NCI-H1048 (cell line): Measurements from ENCODE around the gene RAB9B.

Experiments used
- DNase-seq: peaks from one replicate; lab custom pipeline; 2025; lab: John Stamatoyannopoulos, UW

The RAB9B gene

GRCh38 chrX:103811858-103812257 lies 20.2 kb downstream of the RAB9B start:
- no peak for DNase-seq

GRCh38 chrX:103806862-103807474 lies 25.1 kb downstream of the RAB9B start:
- no peak for DNase-seq

GRCh38 chrX:103805860-103806259 lies 26.2 kb downstream of the RAB9B start:
- no peak for DNase-seq

- DNase-seq, result no peak
Observed at GRCh38 chrX:103800318-103800717, 31.7 kb downstream of the RAB9B start.

DNA sequence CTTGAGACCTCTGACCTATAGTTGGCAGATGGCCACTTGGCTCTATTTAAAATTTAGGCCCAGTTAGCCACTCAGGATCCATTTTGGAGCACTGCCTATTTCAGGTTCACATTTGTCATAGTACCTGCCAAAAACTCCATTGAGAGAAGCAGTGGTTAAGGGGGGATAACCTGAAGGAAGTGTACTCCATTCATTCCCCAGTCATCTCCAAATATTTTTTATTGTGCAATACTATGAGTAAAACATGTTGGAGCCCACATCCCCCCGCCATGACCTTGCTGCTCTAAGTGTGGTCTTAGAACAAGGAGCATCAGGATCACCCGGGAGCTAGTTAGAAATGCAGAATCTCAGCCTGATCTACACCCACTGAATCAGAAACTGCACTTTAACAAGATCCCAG lies 34.4 kb downstream of the RAB9B start:
- no peak for DNase-seq

GRCh38 chrX:103794119-103794518 lies 37.9 kb downstream of the RAB9B start:
- no peak for DNase-seq

GRCh38 chrX:103793545-103793940 lies 38.5 kb downstream of the RAB9B start:
- DNase-seq, result no peak

DNA sequence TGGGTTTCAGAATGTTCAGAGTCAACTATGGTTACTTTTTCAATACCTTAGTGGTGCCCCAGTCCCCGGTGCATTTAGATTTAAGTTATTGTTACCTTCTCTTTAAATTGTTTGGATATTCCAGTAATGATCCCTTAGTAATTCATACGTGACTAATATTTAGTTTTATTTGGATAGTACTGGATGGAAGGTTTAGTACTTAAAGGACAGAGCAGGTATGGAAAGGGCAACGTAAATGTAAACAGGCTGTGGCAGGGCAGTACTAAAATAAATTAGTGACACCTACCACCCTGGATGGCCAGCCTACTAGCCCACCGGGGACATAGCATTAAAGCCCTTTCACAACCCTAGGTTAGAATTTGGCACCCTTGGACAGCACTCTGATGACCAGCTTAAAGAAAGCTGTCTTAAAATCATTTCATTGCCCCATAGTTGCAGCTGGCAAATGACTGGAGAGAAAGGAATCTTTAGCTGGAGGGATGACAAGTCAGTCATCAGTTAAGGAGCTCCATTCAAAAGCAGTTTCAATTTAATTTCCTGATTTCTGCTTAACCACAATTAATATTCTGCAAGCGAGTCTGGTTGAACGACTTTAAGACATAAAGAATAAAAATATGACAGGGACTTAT lies 39.0 kb downstream of the RAB9B start:
- no peak for DNase-seq

DNA sequence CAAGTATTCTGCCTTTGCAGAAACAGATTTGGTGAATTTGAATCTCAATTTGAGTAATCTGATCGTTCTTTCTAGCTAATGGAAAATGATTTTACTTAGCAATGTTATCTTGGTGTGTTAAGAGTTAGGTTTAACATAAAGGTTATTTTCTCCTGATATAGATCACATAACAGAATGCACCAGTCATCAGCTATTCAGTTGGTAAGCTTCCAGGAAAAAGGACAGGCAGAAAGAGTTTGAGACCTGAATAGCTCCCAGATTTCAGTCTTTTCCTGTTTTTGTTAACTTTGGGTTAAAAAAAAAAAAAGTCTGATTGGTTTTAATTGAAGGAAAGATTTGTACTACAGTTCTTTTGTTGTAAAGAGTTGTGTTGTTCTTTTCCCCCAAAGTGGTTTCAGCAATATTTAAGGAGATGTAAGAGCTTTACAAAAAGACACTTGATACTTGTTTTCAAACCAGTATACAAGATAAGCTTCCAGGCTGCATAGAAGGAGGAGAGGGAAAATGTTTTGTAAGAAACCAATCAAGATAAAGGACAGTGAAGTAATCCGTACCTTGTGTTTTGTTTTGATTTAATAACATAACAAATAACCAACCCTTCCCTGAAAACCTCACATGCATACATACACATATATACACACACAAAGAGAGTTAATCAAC lies 40.1 kb downstream of the RAB9B start:
- no peak for DNase-seq

GRCh38 chrX:103791228-103791627 lies 40.8 kb downstream of the RAB9B start:
- no peak for DNase-seq

DNA sequence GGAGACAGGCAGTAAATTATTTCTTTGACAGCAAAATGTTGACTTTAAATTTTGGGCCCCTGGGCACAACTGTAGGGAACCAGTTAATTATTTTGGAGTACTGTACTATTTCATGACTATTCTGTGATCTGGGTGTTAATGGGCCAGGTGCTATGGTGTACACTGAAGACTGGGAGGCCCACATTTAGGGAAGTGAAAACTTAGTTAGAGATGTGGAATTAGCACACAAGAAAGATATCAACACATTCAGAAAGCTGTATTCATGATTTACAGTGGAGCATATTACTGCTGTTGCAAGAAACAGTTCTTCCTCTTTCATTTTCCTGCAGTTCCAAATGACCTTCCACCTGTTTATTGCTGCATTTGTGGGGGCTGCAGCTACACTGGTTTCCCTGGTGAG lies 43.1 kb downstream of the RAB9B start:
- DNase-seq, result no peak

GRCh38 chrX:103783971-103784370 lies 48.1 kb downstream of the RAB9B start:
- no peak for DNase-seq

GRCh38 chrX:103783196-103783595 lies 48.9 kb downstream of the RAB9B start:
- DNase-seq, result no peak

GRCh38 chrX:103782640-103783039 lies 49.4 kb downstream of the RAB9B start:
- DNase-seq, result no peak

DNA sequence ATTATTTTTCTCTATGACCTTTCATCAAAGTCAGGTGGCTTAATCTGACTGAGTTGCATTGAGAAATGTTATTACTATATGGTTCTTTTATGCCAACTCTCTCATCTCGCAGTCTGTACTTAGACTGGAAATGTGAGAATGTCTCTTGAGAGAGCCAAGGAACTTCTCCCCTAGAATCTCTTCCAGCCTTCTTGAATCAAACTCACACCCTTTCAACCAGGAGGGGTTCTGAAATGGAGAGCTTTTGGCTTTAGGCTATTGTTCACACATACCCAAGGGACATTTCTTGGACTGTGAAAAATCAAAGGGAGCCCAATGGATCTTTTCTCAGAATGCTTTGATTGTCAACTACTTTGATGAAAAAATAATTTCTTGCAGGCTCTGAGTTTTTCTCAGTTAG lies 50.4 kb downstream of the RAB9B start:
- DNase-seq, result no peak

DNA sequence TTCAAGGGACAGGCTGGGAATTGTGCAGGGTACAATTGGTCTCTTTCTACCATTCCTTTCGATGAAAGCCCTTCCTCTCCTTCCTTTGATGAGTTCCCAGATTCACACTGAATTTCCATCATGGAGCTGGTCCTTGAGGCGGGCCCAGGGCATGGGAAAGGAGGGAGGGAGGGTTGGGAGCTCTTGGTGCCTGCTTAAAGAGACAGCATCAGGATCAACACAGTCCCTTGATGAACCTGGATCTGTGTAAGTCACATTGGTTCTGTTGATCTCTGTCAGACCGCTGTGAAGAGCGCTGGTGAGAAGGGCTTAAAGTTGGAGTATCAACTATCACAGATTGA lies 51.0 kb downstream of the RAB9B start:
- no peak for DNase-seq

DNA sequence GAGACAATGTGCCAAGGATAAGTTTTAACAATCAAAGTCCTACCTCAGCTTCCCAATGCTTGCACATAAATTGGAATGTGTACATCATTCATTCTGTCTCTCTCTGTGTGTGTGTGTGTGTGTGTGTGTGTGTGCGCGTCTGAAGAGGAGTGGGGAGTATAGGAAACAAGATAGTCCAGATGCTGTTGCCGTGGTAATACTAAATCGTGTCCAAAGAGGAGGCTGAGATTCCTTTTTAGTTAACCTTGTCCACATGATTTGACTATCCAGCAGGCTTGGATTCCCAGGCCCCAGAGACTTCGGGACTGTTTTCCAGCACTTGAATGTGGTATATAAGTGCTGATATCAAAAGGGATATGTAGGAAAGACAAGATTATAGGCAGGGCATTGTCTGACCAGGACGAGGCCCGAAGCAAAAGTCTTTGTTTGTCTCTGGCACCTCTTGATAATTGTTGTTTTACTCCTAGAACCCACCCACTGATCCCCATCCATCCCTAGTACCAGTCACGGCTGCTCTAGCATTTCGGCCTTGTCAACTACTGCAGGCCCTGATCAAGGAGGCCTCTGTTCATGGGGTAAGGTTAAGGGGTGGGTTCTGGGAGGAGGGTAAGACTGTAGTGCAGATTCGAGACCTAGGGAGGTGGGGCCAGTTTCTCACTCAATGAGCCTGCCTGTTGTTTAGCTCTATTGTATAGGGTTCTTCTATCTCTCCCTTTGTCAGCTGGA lies 51.6 kb downstream of the RAB9B start:
- no peak for DNase-seq

DNA sequence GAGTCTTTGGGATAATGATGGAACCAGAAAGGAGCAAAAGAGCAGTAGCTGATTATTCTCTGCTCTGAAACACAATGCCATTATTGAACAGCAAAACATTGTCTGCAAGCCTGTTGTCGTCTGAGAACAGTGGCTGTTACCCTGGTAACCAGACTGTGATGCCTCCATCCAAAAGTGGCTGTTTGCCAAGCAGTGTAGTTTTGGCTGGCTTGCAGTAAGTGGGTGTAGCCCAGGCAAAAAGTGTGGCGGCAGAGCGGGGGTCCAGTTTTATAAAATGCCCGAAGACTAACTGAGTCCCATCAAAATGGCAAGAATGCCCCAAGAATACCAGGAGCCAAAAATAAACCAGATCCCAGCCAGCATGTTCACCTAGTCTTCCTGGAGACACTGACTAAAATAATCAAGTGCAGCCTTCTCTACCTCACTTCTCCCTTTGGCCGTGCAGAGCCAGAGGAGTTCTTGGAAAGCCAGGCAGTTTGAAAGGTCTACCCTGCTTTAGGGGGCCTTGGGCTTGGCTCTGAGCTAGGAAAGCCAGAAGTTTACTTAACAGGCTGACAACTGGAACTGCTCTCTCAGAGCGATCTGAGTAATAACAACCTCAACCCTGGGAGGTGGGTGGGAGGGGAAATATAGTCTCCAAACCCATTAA lies 52.8 kb downstream of the RAB9B start:
- DNase-seq, result no peak

- no peak for DNase-seq
Observed at GRCh38 chrX:103776546-103776945, 55.5 kb downstream of the RAB9B start, which contains the start of gene PLP1. Gene PLP1 (plus strand): TSS chrX:103776840. CDS start chrX:103776996, 156 bp downstream.

DNA sequence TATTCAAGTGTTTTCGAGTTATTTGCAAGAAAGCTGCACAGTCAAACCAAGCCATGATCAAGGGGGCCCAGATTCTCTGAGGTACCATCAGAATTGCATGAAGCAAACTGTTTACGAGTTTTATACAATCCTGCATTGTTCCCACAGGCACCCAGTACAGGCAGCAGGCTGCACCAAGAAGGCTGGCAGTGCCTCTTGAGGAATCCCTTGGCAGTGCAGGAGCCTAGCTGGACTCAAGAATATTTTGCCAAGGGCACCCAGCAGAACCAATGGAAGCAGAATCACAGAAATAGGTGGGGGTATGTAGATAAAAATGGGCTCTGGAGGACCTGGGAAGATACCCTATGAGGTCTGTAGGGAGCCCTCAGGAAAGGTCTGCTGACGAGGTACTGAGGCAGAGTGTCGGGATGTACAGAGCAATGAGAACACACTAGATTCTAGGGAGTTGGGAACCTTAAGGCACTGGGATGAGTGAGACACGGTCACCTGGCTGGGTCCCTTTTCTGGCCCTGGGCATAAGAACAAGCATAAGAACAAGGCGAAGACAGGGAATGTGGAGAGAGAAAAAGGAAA lies 57.9 kb downstream of the RAB9B start:
- DNase-seq, result no peak

- no peak for DNase-seq
Observed at GRCh38 chrX:103773445-103773844, 58.6 kb downstream of the RAB9B start.
